SK-N-SH (cell line): ENCODE measurements around the gene FKBP1C. TPM values are rescaled to one million over a fixed set of nuclear protein-coding genes. Genes with fewer than 3 reads are reported as not detected.

Experiments
- CTCF ChIA-PET: fragments of 300-600, 350-600 bp; formaldehyde crosslinking; extraction: SDS; loops from one replicate; lab custom pipeline; 2021; lab: Yijun Ruan, JAX
- POLR2A ChIA-PET: fragments of 350-600 bp; sonication (Branson Sonifier 250); formaldehyde crosslinking; extraction: SDS; loops from one replicate; lab custom pipeline; 2020; ENCODE audit warnings: antibody characterized with exemption, inconsistent platforms; lab: Yijun Ruan, JAX
- DNase-seq: peaks from one replicate; pipeline ENCODE4 v3.0.0; 2012
- H2AFZ ChIP-seq: fragments of 200-600 bp; sonication (generic); 2 replicates; pipeline ENCODE4 v1.8.1; 2016; ENCODE audit warnings: antibody characterized with exemption, mild to moderate bottlenecking, low read depth
- H3F3A ChIP-seq: fragments of 200-600 bp; sonication (generic); replicated peaks from 2 replicates; pipeline ENCODE3; 2016; ENCODE audit warnings: antibody characterized with exemption, mild to moderate bottlenecking; ENCODE audit not compliant: insufficient read depth
- H3K27ac ChIP-seq, 2 experiments: fragments of 200-500 bp in 1 of 2; fragments of 200-600 bp in 1 of 2; sonication (Bioruptor generic) in 1 of 2; sonication (generic), shearing (Covaris generic) in 1 of 2; 2 replicates each; pipeline versions ENCODE4 v1.5.1 to v1.6.1; 2014 to 2016; ENCODE audit warnings: low read depth in 2 of 2, inconsistent platforms in 1 of 2, low read length in 1 of 2, mild to moderate bottlenecking in 1 of 2, mixed read lengths in 1 of 2
- H3K27me3 ChIP-seq: fragments of 200-600 bp; sonication (generic), shearing (Covaris generic); 2 replicates; pipeline ENCODE4 v1.6.1; 2016; ENCODE audit warnings: mixed run types; ENCODE audit not compliant: insufficient read depth
- H3K36me3 ChIP-seq, 2 experiments: fragments of 200-500 bp in 1 of 2; fragments of 200-600 bp in 1 of 2; sonication (Bioruptor generic) in 1 of 2; sonication (generic) in 1 of 2; replicated peaks in 1 of 2; 2 replicates each; pipeline versions ENCODE3 to v1.5.1; 2014 to 2016; ENCODE audit warnings: low read length in 1 of 2, mild to moderate bottlenecking in 1 of 2; ENCODE audit not compliant: insufficient read depth in 2 of 2, control insufficient read depth in 1 of 2
- H3K4me1 ChIP-seq, 2 experiments: fragments of 200-500 bp in 1 of 2; fragments of 200-600 bp in 1 of 2; sonication (Bioruptor generic) in 1 of 2; sonication (generic), shearing (Covaris generic) in 1 of 2; 2 replicates each; pipeline versions ENCODE4 v1.5.1 to v1.6.1; 2014 to 2016; ENCODE audit warnings: low read depth in 1 of 2, low read length in 1 of 2, mixed run types in 1 of 2; ENCODE audit not compliant: insufficient read depth in 2 of 2, control insufficient read depth in 1 of 2
- H3K4me2 ChIP-seq: fragments of 200-600 bp; sonication (generic), shearing (Covaris generic); 2 replicates; pipeline ENCODE4 v1.6.1; 2017; ENCODE audit warnings: mixed run types
- H3K4me3 ChIP-seq, 2 experiments: fragments of 200-500 bp in 1 of 2; fragments of 200-600 bp in 1 of 2; sonication (Bioruptor generic) in 1 of 2; sonication (generic), shearing (Covaris generic) in 1 of 2; 2 replicates each; pipeline versions ENCODE4 v1.5.1 to v1.8.1; 2014 to 2016; ENCODE audit warnings: low read depth in 2 of 2, inconsistent platforms in 1 of 2, low read length in 1 of 2, mild to moderate bottlenecking in 1 of 2, mixed read lengths in 1 of 2, moderate library complexity in 1 of 2
- H3K79me2 ChIP-seq: fragments of 200-600 bp; sonication (generic); 2 replicates; pipeline ENCODE4 v1.8.1; 2017; ENCODE audit warnings: mild to moderate bottlenecking; ENCODE audit not compliant: insufficient read depth
- H3K9ac ChIP-seq: fragments of 200-600 bp; sonication (generic); 2 replicates; pipeline ENCODE4 v1.6.1; 2017; ENCODE audit warnings: mixed run types
- H3K9me2 ChIP-seq: fragments of 200-600 bp; sonication (generic); 2 replicates; pipeline ENCODE4 v1.6.1; 2017; ENCODE audit warnings: mixed run types
- H3K9me3 ChIP-seq: fragments of 200-600 bp; sonication (generic); 2 replicates; pipeline ENCODE4 v1.6.1; 2017; ENCODE audit warnings: mixed run types, mild to moderate bottlenecking, moderate library complexity
- H4K20me1 ChIP-seq: fragments of 200-600 bp; sonication (generic); 2 replicates; pipeline ENCODE4 v1.6.1; 2017; ENCODE audit warnings: mild to moderate bottlenecking, mixed run types; ENCODE audit not compliant: insufficient read depth
- EZH2phosphoT487 ChIP-seq: fragments of 200-600 bp; sonication (generic); IDR thresholded peaks from 2 replicates; pipeline ENCODE4 v1.6.1; 2017; ENCODE audit warnings: low read depth, mixed run types, mild to moderate bottlenecking, antibody characterized with exemption, moderate library complexity, borderline replicate concordance
- GABPA ChIP-seq: IDR thresholded peaks from 2 replicates; pipeline ENCODE4 v1.4.0; 2012; ENCODE audit warnings: low read depth, mild to moderate bottlenecking
- MXI1 ChIP-seq: IDR thresholded peaks from 2 replicates; pipeline ENCODE4 v1.6.1; 2012; ENCODE audit warnings: mild to moderate bottlenecking, low read depth, low read length, improper control_type of control experiment
- NFIC ChIP-seq: IDR thresholded peaks from 2 replicates; pipeline ENCODE4 v1.4.0; 2012; ENCODE audit warnings: borderline replicate concordance
- NRF1 ChIP-seq: IDR thresholded peaks from 2 replicates; pipeline ENCODE4 v1.6.1; 2012; ENCODE audit warnings: low read depth, mild to moderate bottlenecking, low read length
- RXRA ChIP-seq: IDR thresholded peaks from 2 replicates; pipeline ENCODE4 v1.4.0; 2012; ENCODE audit warnings: low read depth, mild to moderate bottlenecking, borderline replicate concordance
- TAF1 ChIP-seq: IDR thresholded peaks from 2 replicates; pipeline ENCODE4 v1.6.1; 2012; ENCODE audit warnings: low read depth, mild to moderate bottlenecking, low read length, moderate library complexity, borderline replicate concordance
- USF2 ChIP-seq: fragments of 150-350 bp; IDR thresholded peaks from 2 replicates; pipeline ENCODE4 v1.6.1; 2017; ENCODE audit warnings: antibody characterized with exemption, low read length, low read depth, borderline replicate concordance
- WGBS: methylation state at CpG from one replicate; pipeline ENCODE4 v1.1.6; 2017; ENCODE audit warnings: low lambda C conversion rate; 5-methylcytosine and 5-hydroxymethylcytosine counted together
- polyA plus RNA-seq, 3 experiments: library from polyadenylated mRNA; depleted of rRNA; stranded (reverse); fragments of >200 nt; gene quantifications; 2 replicates each; pipeline ENCODE4 v1.2.3, GENCODE V29; 2012
- TF ChIP-seq, protein P1 (sequence below): IDR thresholded peaks from 2 replicates; pipeline ENCODE4 v1.6.1; 2012; ENCODE audit warnings: mild to moderate bottlenecking, low read depth, low read length, moderate library complexity
- TF ChIP-seq, protein P2 (sequence below): fragments of 200-600 bp; sonication (generic); IDR thresholded peaks from 2 replicates; pipeline ENCODE4 v1.6.1; 2017; ENCODE audit warnings: antibody characterized with exemption, mild to moderate bottlenecking, moderate library complexity
- TF ChIP-seq, protein P3 (sequence below): IDR thresholded peaks from 2 replicates; pipeline ENCODE4 v1.4.0; 2012; ENCODE audit warnings: low read depth, borderline replicate concordance

FKBP1C gene
- polyA plus RNA-seq, 1 of the 3 experiments (the other 2 are of a cell fraction), result 1.2 TPM

DNA sequence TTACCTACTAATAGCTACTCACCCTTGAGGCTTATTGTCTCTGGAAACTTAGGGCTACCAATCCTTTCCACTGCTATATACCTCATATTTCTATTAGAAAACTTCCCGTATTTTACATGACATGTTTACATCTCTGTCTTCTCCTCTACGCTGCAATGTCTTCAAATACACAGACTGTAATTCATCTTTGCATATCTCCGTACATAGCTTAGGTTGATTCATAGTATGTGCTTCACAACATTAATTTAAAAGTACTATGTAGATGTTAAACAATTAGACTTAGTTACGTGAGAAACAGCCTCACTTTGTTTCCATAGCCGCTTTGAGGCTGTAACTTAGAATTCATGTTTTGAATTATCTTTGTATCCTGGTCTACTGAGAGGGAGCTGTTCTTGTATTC, 35.1 kb upstream of the FKBP1C start:
- no peaks in the 10 kb centered on the region for H3F3A ChIP-seq
- H3K27me3 ChIP-seq, result no peaks in the 10 kb centered on the region
- H3K4me2 ChIP-seq, result no peak overlapping the region
- H3K27ac ChIP-seq, result no peak overlapping the region
- CTCF ChIA-PET, result no interaction called here
- no peaks in the 10 kb centered on the region for H3K79me2 ChIP-seq
- no peak overlapping the region for H3K9ac ChIP-seq
- no peaks in the 10 kb centered on the region for H3K4me1 ChIP-seq
- no peaks in the 10 kb centered on the region for H3K36me3 ChIP-seq
- no peak overlapping the region for H2AFZ ChIP-seq
- no peaks in the 10 kb centered on the region for H4K20me1 ChIP-seq
- H3K4me3 ChIP-seq, result no peak overlapping the region
- H3K9me2 ChIP-seq, result no peaks in the 10 kb centered on the region
- TF ChIP-seq, protein P1, sequence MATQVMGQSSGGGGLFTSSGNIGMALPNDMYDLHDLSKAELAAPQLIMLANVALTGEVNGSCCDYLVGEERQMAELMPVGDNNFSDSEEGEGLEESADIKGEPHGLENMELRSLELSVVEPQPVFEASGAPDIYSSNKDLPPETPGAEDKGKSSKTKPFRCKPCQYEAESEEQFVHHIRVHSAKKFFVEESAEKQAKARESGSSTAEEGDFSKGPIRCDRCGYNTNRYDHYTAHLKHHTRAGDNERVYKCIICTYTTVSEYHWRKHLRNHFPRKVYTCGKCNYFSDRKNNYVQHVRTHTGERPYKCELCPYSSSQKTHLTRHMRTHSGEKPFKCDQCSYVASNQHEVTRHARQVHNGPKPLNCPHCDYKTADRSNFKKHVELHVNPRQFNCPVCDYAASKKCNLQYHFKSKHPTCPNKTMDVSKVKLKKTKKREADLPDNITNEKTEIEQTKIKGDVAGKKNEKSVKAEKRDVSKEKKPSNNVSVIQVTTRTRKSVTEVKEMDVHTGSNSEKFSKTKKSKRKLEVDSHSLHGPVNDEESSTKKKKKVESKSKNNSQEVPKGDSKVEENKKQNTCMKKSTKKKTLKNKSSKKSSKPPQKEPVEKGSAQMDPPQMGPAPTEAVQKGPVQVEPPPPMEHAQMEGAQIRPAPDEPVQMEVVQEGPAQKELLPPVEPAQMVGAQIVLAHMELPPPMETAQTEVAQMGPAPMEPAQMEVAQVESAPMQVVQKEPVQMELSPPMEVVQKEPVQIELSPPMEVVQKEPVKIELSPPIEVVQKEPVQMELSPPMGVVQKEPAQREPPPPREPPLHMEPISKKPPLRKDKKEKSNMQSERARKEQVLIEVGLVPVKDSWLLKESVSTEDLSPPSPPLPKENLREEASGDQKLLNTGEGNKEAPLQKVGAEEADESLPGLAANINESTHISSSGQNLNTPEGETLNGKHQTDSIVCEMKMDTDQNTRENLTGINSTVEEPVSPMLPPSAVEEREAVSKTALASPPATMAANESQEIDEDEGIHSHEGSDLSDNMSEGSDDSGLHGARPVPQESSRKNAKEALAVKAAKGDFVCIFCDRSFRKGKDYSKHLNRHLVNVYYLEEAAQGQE, result no peak
- TF ChIP-seq, protein P2, sequence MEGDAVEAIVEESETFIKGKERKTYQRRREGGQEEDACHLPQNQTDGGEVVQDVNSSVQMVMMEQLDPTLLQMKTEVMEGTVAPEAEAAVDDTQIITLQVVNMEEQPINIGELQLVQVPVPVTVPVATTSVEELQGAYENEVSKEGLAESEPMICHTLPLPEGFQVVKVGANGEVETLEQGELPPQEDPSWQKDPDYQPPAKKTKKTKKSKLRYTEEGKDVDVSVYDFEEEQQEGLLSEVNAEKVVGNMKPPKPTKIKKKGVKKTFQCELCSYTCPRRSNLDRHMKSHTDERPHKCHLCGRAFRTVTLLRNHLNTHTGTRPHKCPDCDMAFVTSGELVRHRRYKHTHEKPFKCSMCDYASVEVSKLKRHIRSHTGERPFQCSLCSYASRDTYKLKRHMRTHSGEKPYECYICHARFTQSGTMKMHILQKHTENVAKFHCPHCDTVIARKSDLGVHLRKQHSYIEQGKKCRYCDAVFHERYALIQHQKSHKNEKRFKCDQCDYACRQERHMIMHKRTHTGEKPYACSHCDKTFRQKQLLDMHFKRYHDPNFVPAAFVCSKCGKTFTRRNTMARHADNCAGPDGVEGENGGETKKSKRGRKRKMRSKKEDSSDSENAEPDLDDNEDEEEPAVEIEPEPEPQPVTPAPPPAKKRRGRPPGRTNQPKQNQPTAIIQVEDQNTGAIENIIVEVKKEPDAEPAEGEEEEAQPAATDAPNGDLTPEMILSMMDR, result no peak
- TF ChIP-seq NFIC (no peak), TAF1 (no peak), USF2 (no peak), NRF1 (no peak), RXRA (no peak), GABPA (no peak), EZH2phosphoT487 (no peak), MXI1 (no peak)
- TF ChIP-seq, protein P3, sequence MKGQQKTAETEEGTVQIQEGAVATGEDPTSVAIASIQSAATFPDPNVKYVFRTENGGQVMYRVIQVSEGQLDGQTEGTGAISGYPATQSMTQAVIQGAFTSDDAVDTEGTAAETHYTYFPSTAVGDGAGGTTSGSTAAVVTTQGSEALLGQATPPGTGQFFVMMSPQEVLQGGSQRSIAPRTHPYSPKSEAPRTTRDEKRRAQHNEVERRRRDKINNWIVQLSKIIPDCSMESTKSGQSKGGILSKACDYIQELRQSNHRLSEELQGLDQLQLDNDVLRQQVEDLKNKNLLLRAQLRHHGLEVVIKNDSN, result no peak
- 11% methylated on average over 5 of the region's 5 CpGs for WGBS
- POLR2A ChIA-PET, result no interaction called here
- DNase-seq, result no peak
- H3K9me3 ChIP-seq, result no peaks in the 10 kb centered on the region
